ENCODE data around the gene BET1.

DNA sequence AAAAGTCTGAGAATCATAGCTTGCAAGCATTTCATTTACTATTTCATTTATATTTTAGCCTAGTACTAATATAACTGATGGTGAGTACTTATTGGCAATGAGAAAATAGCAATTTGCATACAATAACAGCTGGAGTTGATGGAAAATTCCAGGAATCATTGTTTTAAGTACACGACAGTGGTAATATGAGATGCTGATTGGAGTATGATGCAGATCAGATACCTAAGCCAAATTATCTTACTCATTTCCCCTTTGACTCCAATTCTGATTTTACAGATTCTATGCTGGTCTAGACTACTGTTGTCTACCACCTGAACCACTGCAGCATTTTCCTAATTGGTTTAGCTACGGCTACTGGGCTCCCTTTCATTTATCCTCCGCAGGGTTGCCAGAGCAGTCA lies 45.9 kb downstream of the BET1 start:
- TF ChIP-seq, protein P1, sequence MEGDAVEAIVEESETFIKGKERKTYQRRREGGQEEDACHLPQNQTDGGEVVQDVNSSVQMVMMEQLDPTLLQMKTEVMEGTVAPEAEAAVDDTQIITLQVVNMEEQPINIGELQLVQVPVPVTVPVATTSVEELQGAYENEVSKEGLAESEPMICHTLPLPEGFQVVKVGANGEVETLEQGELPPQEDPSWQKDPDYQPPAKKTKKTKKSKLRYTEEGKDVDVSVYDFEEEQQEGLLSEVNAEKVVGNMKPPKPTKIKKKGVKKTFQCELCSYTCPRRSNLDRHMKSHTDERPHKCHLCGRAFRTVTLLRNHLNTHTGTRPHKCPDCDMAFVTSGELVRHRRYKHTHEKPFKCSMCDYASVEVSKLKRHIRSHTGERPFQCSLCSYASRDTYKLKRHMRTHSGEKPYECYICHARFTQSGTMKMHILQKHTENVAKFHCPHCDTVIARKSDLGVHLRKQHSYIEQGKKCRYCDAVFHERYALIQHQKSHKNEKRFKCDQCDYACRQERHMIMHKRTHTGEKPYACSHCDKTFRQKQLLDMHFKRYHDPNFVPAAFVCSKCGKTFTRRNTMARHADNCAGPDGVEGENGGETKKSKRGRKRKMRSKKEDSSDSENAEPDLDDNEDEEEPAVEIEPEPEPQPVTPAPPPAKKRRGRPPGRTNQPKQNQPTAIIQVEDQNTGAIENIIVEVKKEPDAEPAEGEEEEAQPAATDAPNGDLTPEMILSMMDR (IDR thresholded peaks at IDR 0.05; ENCODE audit: poor library complexity), result no peak
- no peak for TF ChIP-seq EZH2 (IDR thresholded peaks at IDR 0.05; ENCODE audit: borderline replicate concordance)
- no peak for TF ChIP-seq EZH2phosphoT487 (IDR thresholded peaks at IDR 0.05; ENCODE audit: low read depth, severe bottlenecking, unreplicated experiment)

All from hepatocyte (in vitro differentiated cells).